Esophagus squamous epithelium (tissue), 4 donors: Measurements from ENCODE around the gene DNAJB6.

Source experiments
- POLR2A ChIP-seq, 4 donors: fragments of 450-650 bp; IDR thresholded peaks; one replicate each; pipeline ENCODE4 v1.6.1; 2017; ENCODE audit warnings: antibody characterized with exemption in 4 of 4, mild to moderate bottlenecking in 4 of 4, moderate library complexity in 3 of 4
- TF ChIP-seq, protein P1 (sequence below), 6 experiments: fragments of 450-650 bp in 4 of 6; fragments of 200-600 bp in 2 of 6; sonication (generic) in 2 of 6; IDR thresholded peaks; one replicate each; pipeline ENCODE4 v1.5.1; 2016 to 2019; ENCODE audit warnings: antibody characterized with exemption in 6 of 6, mild to moderate bottlenecking in 4 of 6, moderate library complexity in 4 of 6

DNA sequence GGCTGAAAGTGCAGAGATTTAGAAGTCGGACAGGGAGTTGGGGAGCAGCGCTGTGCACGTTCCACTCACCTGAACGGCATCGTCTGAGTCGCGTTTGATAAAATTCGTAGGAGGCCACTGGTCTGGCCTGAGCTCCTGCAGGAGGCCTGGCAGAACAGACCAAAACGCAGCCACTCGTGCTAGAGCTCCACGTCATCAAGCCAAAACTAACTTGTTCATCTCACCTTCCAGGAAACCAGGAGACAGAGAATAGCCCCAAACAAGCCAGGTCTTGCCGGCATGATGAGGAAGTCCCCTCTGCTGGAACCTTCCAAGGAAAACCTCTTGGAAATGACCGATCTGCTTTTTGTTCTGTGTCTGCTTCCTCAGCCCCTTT, 43.4 kb upstream of the DNAJB6 start:
- no peak for TF ChIP-seq POLR2A (IDR thresholded peaks at IDR 0.05)
- TF ChIP-seq, protein P1, sequence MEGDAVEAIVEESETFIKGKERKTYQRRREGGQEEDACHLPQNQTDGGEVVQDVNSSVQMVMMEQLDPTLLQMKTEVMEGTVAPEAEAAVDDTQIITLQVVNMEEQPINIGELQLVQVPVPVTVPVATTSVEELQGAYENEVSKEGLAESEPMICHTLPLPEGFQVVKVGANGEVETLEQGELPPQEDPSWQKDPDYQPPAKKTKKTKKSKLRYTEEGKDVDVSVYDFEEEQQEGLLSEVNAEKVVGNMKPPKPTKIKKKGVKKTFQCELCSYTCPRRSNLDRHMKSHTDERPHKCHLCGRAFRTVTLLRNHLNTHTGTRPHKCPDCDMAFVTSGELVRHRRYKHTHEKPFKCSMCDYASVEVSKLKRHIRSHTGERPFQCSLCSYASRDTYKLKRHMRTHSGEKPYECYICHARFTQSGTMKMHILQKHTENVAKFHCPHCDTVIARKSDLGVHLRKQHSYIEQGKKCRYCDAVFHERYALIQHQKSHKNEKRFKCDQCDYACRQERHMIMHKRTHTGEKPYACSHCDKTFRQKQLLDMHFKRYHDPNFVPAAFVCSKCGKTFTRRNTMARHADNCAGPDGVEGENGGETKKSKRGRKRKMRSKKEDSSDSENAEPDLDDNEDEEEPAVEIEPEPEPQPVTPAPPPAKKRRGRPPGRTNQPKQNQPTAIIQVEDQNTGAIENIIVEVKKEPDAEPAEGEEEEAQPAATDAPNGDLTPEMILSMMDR (IDR thresholded peaks at IDR 0.05), result no peak
